Fibroblast of lung (primary cell): Measurements from ENCODE around the gene APOL2.

ENCODE experiments used
- EZH2 ChIP-seq: IDR thresholded peaks from 2 replicates; pipeline ENCODE4 v1.5.1; 2012; ENCODE audit warnings: low read length, control low read depth, mild to moderate bottlenecking; ENCODE audit errors: missing control alignments
- TF ChIP-seq, protein P1 (sequence below), 2 donors: IDR thresholded peaks in 1 of 2; conservative IDR thresholded peaks in 1 of 2; 1 replicate in 1 of 2; 2 replicates in 1 of 2; pipeline ENCODE4 v1.5.1; 2011 to 2012; ENCODE audit warnings: low read length in 2 of 2, control low read depth in 1 of 2, inconsistent platforms in 1 of 2, low read depth in 1 of 2, mild to moderate bottlenecking in 1 of 2

- no peak for TF ChIP-seq EZH2
- TF ChIP-seq, protein P1, sequence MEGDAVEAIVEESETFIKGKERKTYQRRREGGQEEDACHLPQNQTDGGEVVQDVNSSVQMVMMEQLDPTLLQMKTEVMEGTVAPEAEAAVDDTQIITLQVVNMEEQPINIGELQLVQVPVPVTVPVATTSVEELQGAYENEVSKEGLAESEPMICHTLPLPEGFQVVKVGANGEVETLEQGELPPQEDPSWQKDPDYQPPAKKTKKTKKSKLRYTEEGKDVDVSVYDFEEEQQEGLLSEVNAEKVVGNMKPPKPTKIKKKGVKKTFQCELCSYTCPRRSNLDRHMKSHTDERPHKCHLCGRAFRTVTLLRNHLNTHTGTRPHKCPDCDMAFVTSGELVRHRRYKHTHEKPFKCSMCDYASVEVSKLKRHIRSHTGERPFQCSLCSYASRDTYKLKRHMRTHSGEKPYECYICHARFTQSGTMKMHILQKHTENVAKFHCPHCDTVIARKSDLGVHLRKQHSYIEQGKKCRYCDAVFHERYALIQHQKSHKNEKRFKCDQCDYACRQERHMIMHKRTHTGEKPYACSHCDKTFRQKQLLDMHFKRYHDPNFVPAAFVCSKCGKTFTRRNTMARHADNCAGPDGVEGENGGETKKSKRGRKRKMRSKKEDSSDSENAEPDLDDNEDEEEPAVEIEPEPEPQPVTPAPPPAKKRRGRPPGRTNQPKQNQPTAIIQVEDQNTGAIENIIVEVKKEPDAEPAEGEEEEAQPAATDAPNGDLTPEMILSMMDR (conservative IDR thresholded peaks at IDR 0.05 in 1 of 2, IDR thresholded peaks at IDR 0.05 in 1 of 2; ENCODE audit: low read depth in 1 of 2, low read length in 2 of 2), result no peak
Observed at GRCh38 chr22:36184433-36185025, 54.8 kb downstream of the APOL2 start.
